ENCODE results near the gene DISC1.
"Not testable (repeated sequence)": the region's sequence is repeated elsewhere in the genome, so short reads cannot be mapped to it uniquely, and the experiment has no call there.

The DISC1 gene

DNA sequence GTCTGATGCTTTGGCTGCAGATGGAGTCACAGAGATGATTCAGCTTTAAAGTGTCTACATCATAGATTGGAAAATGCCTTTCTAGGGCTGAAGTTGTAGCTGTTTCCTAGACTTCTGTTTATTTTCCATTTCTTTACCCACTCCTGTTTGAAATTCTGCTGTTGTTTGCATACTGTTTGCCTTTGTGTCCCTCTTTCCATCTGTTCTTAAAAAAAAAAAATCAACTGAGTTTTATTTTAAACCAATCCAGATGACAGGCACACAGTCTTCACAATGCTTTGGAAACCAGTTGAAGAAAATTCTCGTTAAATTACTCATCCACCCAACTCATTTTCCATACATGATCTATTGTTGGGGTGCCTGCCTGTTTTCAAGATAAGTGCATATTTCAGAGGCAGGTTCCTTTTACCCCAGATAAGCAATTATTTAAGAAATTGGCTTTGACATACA, 245.9 kb downstream of the DISC1 start:
- DNase-seq, result no peak

GRCh38 chr1:231878737-231879136, 252.1 kb downstream of the DISC1 start:
- DNase-seq, result no peak

DNA sequence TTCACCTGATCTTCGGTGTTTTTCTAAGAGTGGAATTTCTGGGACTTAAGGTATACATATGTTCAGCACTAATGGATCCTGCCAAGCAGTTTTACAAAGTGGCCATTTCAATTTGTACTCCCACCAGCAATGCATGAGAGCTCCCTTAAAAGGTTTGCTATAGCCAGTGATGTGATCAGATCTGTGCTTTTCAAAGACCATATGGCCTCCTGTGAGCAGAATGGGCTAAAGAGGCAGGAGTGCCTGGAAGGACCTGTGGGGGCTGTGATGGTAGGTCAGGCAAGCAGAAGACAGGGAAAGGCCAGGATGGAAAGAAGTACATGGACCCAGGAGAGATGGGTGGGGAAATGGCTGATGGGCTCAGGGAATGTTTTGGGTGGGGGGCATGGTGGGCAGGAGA, 252.7 kb downstream of the DISC1 start:
- DNase-seq, result no peak

DNA sequence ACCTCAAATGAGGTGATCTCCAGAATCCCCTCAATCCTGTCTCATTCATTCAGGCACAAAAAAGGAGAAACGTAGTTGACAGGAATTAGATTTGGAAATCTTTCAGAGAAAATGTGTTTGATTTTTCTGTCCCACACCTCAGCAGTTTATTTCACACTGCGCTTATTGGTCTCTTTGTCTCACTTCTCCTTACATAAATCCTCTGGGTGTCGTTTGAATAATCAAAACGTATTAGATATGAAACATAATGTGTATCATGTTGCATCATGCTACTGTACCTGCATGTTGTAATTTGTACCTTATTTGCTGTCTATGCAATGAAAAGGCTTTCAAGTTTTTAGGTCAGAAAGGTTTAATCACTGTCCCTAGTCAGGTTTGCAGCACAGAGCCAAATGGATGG, 255.7 kb downstream of the DISC1 start:
- DNase-seq, result no peak

- peak in 14 of 56 donors; percentile 1 to 49 (median 16) for DNase-seq
Measured at GRCh38 chr1:231882790-231883189, 256.2 kb downstream of the DISC1 start.

GRCh38 chr1:231883382-231883781, 256.8 kb downstream of the DISC1 start:
- DNase-seq, result no peak

GRCh38 chr1:231885209-231885854, 258.7 kb downstream of the DISC1 start:
- no peak for DNase-seq

DNA sequence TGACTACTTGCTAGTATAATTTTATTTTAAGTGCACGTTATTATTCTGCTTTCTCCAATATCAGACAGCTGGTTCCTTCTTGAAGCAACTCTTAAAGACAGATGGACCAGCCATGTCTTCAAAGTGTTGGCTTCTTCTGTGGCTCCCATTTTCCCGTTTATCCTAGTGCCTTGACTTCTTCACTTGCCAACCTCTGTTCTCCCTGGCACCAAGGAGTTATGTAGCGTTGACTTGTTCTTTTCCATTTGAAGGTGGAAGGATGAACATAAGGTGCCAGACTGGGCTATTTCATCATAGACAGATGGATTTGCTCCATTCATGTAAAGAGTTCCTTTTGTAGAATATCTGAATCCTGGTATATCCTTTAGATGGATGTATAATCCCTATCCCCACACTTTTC, 260.6 kb downstream of the DISC1 start:
- DNase-seq, result no peak

DNA sequence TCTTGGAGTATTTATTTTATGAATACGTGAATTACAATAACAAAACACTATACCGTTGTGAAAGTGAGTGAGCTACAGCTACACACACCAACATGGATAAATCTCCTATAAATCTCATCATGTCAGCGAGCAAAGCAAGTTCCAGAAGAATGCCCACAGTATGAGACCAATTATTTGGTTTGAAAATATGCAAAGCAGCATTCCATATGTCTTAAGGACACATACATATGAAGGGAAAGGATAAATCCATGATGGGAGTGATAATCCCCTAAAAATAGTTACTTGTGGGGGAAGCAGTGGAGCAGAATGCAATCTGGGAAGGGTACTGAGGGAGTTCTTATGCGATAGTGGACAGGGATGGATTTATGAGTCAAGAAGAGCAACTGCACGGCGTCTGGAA, 261.3 kb downstream of the DISC1 start:
- DNase-seq, result no peak

DNA sequence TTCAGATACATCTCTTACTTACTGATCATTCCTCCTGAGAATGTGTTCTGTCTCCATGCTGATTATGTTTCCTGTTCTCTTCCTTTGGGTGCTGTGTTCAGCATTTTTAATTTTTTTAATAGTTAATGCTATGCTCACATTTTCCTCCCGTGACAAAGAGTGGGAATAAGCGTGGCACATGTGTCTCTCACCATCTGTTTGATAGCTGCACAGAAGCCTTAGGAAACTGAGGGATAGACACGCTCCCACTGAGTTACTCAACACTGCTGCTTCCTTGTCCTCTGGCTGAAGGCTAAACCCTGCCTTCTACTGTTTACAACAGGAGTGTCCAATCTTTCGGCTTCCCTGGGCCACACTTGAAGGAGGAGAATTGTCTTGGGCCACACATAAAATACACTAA, 264.2 kb downstream of the DISC1 start:
- DNase-seq, result no peak

DNA sequence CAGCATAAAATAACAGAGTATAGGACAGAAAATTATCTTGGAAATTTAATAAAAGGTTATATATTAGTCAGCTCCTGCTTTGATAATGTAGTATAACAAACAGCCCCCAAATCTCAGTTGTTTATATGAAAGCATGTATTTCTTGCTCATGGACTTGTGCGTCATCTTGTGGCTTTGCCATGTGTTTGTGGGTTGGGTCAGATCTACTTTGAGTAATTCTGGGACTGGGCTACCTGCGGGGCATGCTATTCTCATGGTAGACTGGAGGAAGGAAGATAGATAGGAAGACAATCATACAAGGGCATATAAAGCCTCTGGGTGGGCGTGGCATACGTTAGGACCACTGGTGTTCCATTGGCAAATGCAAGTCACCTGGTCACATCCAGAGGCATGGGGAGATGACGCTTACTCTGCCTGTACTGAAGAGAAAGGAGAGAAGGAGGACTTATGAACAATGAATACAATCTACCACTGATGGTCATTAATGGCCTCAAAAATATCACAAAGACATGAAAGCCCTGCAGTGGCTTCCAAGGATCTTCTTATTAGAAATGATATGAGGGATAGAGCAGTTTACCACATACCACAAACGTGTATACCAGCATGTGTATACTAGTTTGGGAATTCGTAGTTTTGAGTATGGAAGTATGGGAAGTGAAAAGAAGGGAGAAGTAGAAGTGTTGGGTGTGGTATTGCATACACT, 267.0 kb downstream of the DISC1 start:
- no peak for DNase-seq

GRCh38 chr1:231896806-231897205, 270.2 kb downstream of the DISC1 start:
- DNase-seq, result no peak

- no peak for DNase-seq
Measured at GRCh38 chr1:231899046-231899445, 272.5 kb downstream of the DISC1 start.

GRCh38 chr1:231899713-231900435, 273.3 kb downstream of the DISC1 start:
- DNase-seq, result no peak

GRCh38 chr1:231903586-231904081, 277.0 kb downstream of the DISC1 start:
- DNase-seq, result no peak

DNA sequence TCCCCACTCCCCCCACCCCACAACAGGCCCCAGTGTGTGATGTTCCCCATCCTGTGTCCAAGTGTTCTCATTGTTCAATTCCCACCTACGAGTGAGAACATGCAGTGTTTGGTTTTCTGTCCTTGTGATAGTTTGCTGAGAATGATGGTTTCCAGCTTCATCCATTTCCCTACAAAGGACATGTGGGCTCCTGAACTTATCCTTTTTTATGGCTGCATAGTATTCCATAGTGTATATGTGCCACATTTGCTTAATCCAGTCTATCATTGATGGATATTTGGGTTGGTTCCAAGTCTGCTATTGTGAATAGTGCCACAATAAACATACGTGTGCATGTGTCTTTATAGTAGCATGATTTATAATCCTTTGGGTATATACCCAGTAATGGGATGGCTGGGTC, 280.7 kb downstream of the DISC1 start:
- not testable (repeated sequence) for DNase-seq

DNA sequence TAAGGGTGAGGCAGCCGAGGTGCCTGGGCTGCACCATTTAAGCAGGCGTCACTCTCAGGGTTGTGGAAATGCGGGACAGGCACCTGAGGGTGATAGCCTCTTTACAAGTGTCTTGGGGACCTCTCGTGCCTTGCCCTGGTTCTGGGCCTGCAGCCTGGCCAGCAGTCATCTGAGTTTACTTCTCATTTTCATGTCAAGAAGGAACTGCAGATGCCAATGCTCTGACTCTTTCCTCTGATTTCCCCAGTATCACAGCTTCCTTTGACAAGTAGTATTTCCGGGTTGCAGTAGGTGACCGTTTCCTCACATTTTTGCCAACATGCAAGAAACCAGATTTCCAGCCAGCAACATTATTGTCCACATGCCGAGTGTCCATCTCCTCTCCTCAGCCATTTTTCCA, 286.9 kb downstream of the DISC1 start:
- no peak for DNase-seq

DNA sequence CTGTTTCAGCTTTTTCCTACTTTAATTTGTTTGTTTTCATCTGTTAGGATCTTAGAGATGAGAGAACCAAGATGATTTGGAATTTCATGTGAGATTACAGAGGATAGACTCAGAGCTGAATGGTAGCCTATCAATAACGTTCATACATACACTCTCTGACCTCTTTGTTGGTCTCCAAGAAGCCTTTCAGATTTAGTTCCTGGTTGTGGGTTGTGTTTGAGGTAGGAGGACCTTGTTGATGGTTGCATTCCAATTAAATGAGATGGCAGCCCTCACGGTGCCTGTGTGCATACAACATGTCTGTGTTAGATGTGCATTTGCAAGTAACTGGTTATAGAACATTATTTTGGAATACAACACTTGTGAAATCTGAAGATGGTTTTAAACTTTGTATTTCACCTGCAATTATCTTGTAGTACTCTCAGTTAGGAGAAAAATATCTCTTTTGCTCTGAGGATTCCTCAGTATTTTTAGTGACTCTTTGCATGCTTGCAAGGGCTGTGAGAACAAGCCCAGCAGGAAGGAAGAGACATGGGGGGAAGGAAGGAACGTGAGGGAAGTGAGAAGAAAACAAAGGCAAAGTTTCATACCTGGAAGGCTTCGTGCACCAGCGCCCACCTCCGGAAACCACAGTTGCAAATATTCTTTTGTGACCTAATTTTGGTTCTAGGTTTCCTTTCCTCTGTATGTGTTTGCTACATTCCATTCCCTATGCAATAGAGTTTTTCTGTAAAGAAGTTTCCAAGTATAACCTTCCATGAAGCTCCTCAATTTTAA, 291.8 kb downstream of the DISC1 start:
- DNase-seq, result no peak

- DNase-seq, result no peak
Measured at GRCh38 chr1:231919239-231919885, 292.8 kb downstream of the DISC1 start.

DNA sequence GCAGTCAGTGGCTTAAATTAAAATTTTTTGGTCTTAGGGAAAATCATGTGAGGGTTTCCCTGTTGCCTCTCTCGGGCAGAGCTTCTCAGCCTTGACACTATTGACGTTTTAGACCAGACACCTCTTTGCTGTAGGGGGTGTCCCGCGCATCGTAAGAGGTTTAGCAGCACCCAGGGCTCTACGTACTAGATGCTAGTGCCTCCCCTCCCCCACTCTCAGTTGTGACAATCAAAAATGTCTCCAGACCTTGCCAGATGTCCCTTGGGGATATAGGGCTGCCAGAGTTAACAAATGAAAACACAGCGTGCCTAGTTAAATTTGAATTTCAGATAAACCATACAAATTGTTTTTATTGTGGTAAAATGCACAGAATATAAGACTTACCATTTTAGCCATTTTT, 293.3 kb downstream of the DISC1 start:
- DNase-seq, result no peak
